ENCODE results near the gene LZTFL1.
A peak's percentile ranks its signal among the peaks of the same experiment; 100 is the strongest.

LZTFL1 gene

DNA sequence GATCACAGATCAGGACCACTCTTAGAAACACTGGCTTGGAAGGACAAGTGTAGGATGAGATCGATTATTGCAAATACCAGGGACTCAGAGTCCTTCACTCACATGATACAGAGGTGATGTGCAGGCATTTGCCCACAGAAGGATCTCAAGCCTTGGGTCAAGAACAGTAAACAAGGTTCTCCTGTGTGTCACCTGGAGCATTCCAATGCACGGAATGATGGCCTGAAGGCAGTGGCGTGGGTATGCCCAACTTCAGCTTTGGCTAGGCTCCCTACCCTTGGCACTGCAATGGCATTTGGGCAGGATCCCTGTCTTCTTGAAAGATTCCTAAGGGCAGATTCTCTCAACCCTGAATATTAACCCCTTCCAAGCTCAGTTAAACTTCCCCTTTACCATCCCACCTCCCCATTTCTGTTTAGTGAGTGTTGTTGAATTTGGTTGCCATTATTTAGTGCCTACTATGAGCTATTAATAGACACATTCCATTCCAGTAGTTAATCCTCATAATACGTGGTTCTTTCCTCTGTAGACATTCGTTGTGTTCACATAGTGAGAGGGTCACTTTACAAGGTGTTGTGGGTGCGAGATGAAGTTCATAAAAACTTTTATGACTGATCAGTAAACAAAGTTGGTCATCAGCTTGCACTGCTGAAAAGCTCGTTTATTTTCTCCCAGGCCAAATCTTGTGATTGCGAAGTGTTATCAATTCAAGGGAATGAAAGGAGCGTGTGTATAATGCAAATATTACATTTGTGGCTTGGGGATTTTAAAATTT lies 1.1 kb upstream of the LZTFL1 start:
- POLR2A ChIA-PET = no interaction called here
- DNase-seq (ENCODE audit: low read depth, low spot score) = no peak
- CTCF ChIA-PET = interaction anchor here (0.6 to 3.5 kb wide), 4 partner anchors 82 to 716 kb away, joined by 3 to 15 read pairs (median 4); no protein-coding TSS in a partner anchor
- no peak overlapping the region for H3K4me3 ChIP-seq (ENCODE audit: low read depth, low read length)
- TF ChIP-seq, protein P1, sequence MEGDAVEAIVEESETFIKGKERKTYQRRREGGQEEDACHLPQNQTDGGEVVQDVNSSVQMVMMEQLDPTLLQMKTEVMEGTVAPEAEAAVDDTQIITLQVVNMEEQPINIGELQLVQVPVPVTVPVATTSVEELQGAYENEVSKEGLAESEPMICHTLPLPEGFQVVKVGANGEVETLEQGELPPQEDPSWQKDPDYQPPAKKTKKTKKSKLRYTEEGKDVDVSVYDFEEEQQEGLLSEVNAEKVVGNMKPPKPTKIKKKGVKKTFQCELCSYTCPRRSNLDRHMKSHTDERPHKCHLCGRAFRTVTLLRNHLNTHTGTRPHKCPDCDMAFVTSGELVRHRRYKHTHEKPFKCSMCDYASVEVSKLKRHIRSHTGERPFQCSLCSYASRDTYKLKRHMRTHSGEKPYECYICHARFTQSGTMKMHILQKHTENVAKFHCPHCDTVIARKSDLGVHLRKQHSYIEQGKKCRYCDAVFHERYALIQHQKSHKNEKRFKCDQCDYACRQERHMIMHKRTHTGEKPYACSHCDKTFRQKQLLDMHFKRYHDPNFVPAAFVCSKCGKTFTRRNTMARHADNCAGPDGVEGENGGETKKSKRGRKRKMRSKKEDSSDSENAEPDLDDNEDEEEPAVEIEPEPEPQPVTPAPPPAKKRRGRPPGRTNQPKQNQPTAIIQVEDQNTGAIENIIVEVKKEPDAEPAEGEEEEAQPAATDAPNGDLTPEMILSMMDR (IDR thresholded peaks at IDR 0.05; ENCODE audit: insufficient read depth, low read length, missing control alignments) = no peak

DNA sequence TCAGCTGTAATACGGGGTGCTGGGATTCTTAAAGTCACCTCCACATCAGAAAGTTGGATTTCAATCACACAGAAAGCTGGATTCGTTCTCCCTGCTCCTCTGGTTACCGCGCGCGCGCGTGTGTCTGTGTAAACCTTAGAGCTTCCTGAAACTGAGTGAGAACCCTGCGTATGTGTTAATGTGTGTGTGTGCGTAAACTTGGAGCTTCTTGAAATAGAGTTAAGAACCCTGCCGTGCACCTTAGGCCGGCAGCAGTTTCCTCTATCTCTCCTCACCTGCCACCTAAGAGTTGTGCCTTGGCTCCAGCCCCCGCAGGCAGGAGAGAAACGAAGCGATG lies 531 bp downstream of the LZTFL1 start:
- H3K4me3 ChIP-seq (ENCODE audit: low read depth, low read length) = peak overlapping the region; percentile 87
- CTCF ChIA-PET = interaction anchor here (0.9 to 3.5 kb wide), 6 partner anchors 11 to 801 kb away, joined by 3 to 15 read pairs (median 4); no protein-coding TSS in a partner anchor
- no peak for DNase-seq (ENCODE audit: low read depth, low spot score)
- POLR2A ChIA-PET = interaction anchor here (0.6 to 1.1 kb wide), 2 partner anchors 23 to 189 kb away, joined by 3 to 5 read pairs; no protein-coding TSS in a partner anchor
- TF ChIP-seq, protein P1 (IDR thresholded peaks at IDR 0.05; ENCODE audit: insufficient read depth, low read length, missing control alignments) = no peak

DNA sequence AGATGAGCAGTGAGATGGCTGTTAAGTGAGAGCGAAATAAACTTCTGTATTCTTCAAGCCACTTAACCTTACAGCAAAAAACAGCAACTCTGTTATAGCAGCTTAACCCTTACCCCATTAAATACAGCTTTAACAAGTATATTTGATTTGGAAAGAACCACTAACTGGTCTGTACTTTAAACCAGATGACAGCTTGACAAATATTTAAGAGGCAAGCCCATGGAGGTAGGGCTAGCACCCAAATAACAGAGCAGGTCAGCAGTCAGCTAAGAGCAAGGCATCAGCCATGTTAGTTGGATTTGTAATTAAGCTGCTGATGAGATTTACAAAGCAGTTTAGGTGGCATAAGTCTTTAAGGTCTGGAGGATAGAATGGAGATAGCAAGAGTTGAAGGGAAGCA lies 3.5 kb downstream of the LZTFL1 start:
- no peak for DNase-seq (ENCODE audit: low read depth, low spot score)
- TF ChIP-seq, protein P1 (IDR thresholded peaks at IDR 0.05; ENCODE audit: insufficient read depth, low read length, missing control alignments) = no peak
- ChIA-PET POLR2A (no interaction called here), CTCF (interaction anchor here (0.9 kb wide), 1 partner anchor 241 kb away, joined by 4 read pairs; no protein-coding TSS in a partner anchor)
- no peak overlapping the region for H3K4me3 ChIP-seq (ENCODE audit: low read depth, low read length)

DNA sequence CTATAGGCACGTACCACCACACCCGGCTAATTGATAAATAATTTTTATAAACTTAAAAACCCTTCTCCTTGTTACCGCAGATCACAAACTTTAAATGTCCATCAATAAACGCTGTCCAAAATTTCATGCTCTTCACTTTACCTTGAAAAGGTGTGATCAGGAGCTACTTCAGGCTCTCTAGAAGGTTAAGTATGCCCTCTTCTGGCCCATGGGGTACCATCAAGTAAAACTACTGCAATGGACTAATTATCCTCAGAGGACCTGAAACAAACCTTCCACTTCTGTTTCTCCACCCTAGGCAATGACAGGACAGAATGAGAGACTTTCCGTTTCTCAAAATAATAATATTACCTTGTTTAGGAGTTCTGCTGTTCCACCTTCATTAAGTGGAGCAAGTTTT lies 9.2 kb downstream of the LZTFL1 start:
- no peak overlapping the region for H3K4me3 ChIP-seq (ENCODE audit: low read depth, low read length)
- CTCF ChIA-PET = interaction anchor here (0.6 to 6.0 kb wide), 8 partner anchors 13 to 322 kb away, joined by 3 to 65 read pairs (median 4); no protein-coding TSS in a partner anchor
- TF ChIP-seq, protein P1 (IDR thresholded peaks at IDR 0.05; ENCODE audit: insufficient read depth, low read length, missing control alignments) = peak; percentile 7
- POLR2A ChIA-PET = no interaction called here
- DNase-seq (ENCODE audit: low read depth, low spot score) = no peak

DNA sequence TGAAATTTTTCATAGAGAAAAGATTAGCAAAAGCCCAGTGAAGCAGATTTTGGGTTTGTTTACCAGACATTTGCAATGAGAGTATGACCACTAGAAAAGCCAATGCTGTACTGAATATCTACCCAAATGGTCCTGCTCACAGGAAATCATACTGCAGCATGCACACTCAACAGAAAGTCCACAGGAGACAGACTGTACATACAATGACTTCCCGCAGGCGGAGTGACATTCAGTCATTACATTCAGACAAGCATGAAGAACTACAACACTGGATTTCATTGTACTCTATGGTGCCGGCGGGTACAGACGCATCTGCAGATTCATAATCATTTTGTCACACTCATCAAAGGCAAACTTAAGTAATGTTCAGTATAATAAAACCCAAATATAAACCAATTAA lies 11.8 kb downstream of the LZTFL1 start:
- CTCF ChIA-PET = interaction anchor here (6.0 kb wide), 1 partner anchor 69 kb away, joined by 65 read pairs; no protein-coding TSS in a partner anchor
- no peak for DNase-seq (ENCODE audit: low read depth, low spot score)
- POLR2A ChIA-PET = no interaction called here

DNA sequence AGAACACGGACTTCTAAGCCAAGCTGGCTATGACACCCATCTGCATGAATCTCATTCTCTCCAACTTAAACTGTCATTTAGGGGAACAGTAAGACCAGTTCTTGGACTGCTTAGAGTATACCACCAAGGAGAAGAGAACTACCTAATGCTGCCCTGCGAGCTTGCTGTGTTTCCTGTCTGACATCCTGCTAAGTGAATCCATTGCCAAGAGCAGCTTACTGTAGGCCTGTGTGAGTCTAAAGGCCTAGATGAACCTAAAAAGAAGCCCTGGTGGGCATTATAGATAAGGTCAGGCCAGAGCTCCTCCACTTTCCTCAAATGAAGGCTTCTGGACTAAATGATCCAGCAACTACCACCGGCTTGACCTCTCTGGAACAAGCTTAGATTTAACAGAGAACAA lies 15.0 kb downstream of the LZTFL1 start:
- POLR2A ChIA-PET = no interaction called here
- TF ChIP-seq, protein P1 (IDR thresholded peaks at IDR 0.05; ENCODE audit: insufficient read depth, low read length, missing control alignments) = no peak
- no peak for DNase-seq (ENCODE audit: low read depth, low spot score)
- CTCF ChIA-PET = interaction anchor here (1.2 to 2.3 kb wide), 2 partner anchors 9 to 317 kb away, joined by 4 to 5 read pairs; no protein-coding TSS in a partner anchor
- H3K4me3 ChIP-seq (ENCODE audit: low read depth, low read length) = no peak overlapping the region

More for the DNA sequence above, 11.8 kb downstream of the LZTFL1 start:
- no peak overlapping the region for H3K4me3 ChIP-seq (ENCODE audit: low read depth, low read length)
- TF ChIP-seq, protein P1 (IDR thresholded peaks at IDR 0.05; ENCODE audit: insufficient read depth, low read length, missing control alignments) = no peak
